Prostate gland (tissue), 2 donors: ENCODE measurements around the gene FMN2. TPM values are rescaled to one million over a fixed set of nuclear protein-coding genes. Genes with fewer than 3 reads are reported as not detected.

Experiments used
- DNase-seq: peaks from one replicate; pipeline ENCODE4 v3.0.0-alpha.2; 2019; ENCODE audit warnings: low spot score
- H3K27ac ChIP-seq, 2 donors: fragments of 200-600 bp; sonication (generic); 2 replicates each; pipeline ENCODE4 v1.5.1; 2017 to 2019
- H3K27me3 ChIP-seq: fragments of 200-600 bp; sonication (generic); replicated peaks from 2 replicates; pipeline ENCODE4 v1.5.1; 2019; ENCODE audit not compliant: insufficient read depth
- H3K36me3 ChIP-seq, 2 donors: fragments of 200-600 bp; sonication (generic); 1 replicate in 1 of 2; 2 replicates in 1 of 2; pipeline versions ENCODE4 v1.5.1 to v1.8.1; 2017 to 2019
- H3K4me1 ChIP-seq: fragments of 200-600 bp; sonication (generic); replicated peaks from 2 replicates; pipeline ENCODE4 v1.5.1; 2019
- H3K4me3 ChIP-seq, 2 donors: fragments of 200-600 bp; sonication (generic); 2 replicates each; pipeline ENCODE4 v1.5.1; 2017 to 2019
- H3K9me3 ChIP-seq: fragments of 200-600 bp; sonication (generic); 2 replicates; pipeline ENCODE4 v1.5.1; 2017
- CTCF ChIP-seq, 4 experiments: fragments of 200-600 bp in 2 of 4; fragments of 450-650 bp in 2 of 4; sonication (generic) in 2 of 4; IDR thresholded peaks; 1 replicate in 3 of 4; 2 replicates in 1 of 4; pipeline ENCODE4 v1.5.1; 2016 to 2019; ENCODE audit warnings: antibody characterized with exemption in 4 of 4, mild to moderate bottlenecking in 2 of 4, moderate library complexity in 2 of 4
- POLR2A ChIP-seq: fragments of 450-650 bp; IDR thresholded peaks from one replicate; pipeline ENCODE4 v1.6.1; 2016; ENCODE audit warnings: antibody characterized with exemption, mild to moderate bottlenecking
- POLR2AphosphoS5 ChIP-seq: sonication (generic); formaldehyde crosslinking; IDR thresholded peaks from one replicate; pipeline ENCODE4 v1.6.1; 2017; ENCODE audit warnings: antibody characterized with exemption
- WGBS: methylation state at CpG from one replicate; pipeline ENCODE4 v1.1.5; 2018; 5-methylcytosine and 5-hydroxymethylcytosine counted together
- intact Hi-C: fragments of 100-400 bp; cut with DNase I; formaldehyde crosslinking; loops from one replicate; pipeline ENCODE4 v1.14.2; 2022
- total RNA-seq, 2 donors: library from RNA; depleted of rRNA; stranded (reverse); fragments of >200 nt; gene quantifications; one replicate each; pipeline ENCODE4 v1.1.0, GENCODE V29; 2016

The FMN2 gene
- total RNA-seq, 2 donors from 2014 or later, result 0.27 to 4.8 TPM

- TF ChIP-seq CTCF (IDR thresholded peaks at IDR 0.05) (no peak), POLR2AphosphoS5 (no peak), POLR2A (no peak)
- no peak for DNase-seq
- Histone ChIP-seq H3K36me3 (no peaks in the 10 kb centered on the region), H3K4me1 (no peaks in the 10 kb centered on the region), H3K9me3 (no peaks in the 10 kb centered on the region), H3K27ac (no peak overlapping the region), H3K4me3 (no peak overlapping the region), H3K27me3 (no peaks in the 10 kb centered on the region)
- intact Hi-C loops, result no loop called here
- WGBS, result 78% methylated on average over 6 of the region's 6 CpGs
These were observed 186.4 kb downstream of the FMN2 start for GRCh38 chr1:240278082-240278481.

- WGBS, result 34% methylated on average over 11 of the region's 11 CpGs
- intact Hi-C loops, result no loop called here
These were observed 189.1 kb downstream of the FMN2 start for GRCh38 chr1:240280560-240281322.

GRCh38 chr1:240282061-240282830, 190.6 kb downstream of the FMN2 start:
- Histone ChIP-seq H3K4me1 (no peaks in the 10 kb centered on the region), H3K27me3 (no peaks in the 10 kb centered on the region), H3K36me3 (no peaks in the 10 kb centered on the region), H3K9me3 (no peaks in the 10 kb centered on the region), H3K4me3 (no peak overlapping the region), H3K27ac (no peak overlapping the region)
- DNase-seq, result no peak
- TF ChIP-seq POLR2AphosphoS5, result no peak
- no peak for TF ChIP-seq POLR2A
- no peak for TF ChIP-seq CTCF (IDR thresholded peaks at IDR 0.05)
- WGBS, result 40% methylated on average over 7 of the region's 7 CpGs
- intact Hi-C loops, result no loop called here

More at GRCh38 chr1:240280560-240281322, 189.1 kb downstream of the FMN2 start:
- TF ChIP-seq POLR2A (no peak), POLR2AphosphoS5 (no peak), CTCF (IDR thresholded peaks at IDR 0.05) (no peak)
- no peak for DNase-seq
- Histone ChIP-seq H3K4me3 (no peak overlapping the region), H3K36me3 (no peaks in the 10 kb centered on the region), H3K9me3 (no peaks in the 10 kb centered on the region), H3K27me3 (no peaks in the 10 kb centered on the region), H3K27ac (no peak overlapping the region), H3K4me1 (no peaks in the 10 kb centered on the region)

- no peak overlapping the region for H3K27ac ChIP-seq
These were observed 193.2 kb downstream of the FMN2 start for GRCh38 chr1:240284656-240285414.

More at GRCh38 chr1:240284656-240285414, 193.2 kb downstream of the FMN2 start:
- no peaks in the 10 kb centered on the region for H3K36me3 ChIP-seq
- no peaks in the 10 kb centered on the region for H3K9me3 ChIP-seq
- no peak for DNase-seq
- H3K27me3 ChIP-seq, result no peaks in the 10 kb centered on the region
- no peak overlapping the region for H3K4me3 ChIP-seq
- 84% methylated on average over 7 of the region's 7 CpGs for WGBS
- H3K4me1 ChIP-seq, result no peaks in the 10 kb centered on the region
- intact Hi-C loops, result no loop called here
- TF ChIP-seq POLR2AphosphoS5, result no peak
- no peak for TF ChIP-seq POLR2A
- no peak for TF ChIP-seq CTCF (IDR thresholded peaks at IDR 0.05)
